HEK293T (cell line): ENCODE data around the gene SMIM24.

ENCODE experiments used
- CTCF ChIA-PET: fragments of 350-600 bp; formaldehyde crosslinking; extraction: SDS; loops from one replicate; lab custom pipeline; 2021; ENCODE audit warnings: antibody characterized with exemption, inconsistent platforms; lab: Yijun Ruan, JAX
- POLR2A ChIA-PET: fragments of 350-600 bp; formaldehyde crosslinking; extraction: SDS; loops from one replicate; lab custom pipeline; 2020; ENCODE audit warnings: antibody characterized with exemption, inconsistent platforms; lab: Yijun Ruan, JAX
- DNase-seq: peaks from one replicate; pipeline ENCODE4 v3.0.0; 2012; ENCODE audit warnings: mixed read lengths; ENCODE audit errors: extremely low spot score
- ARNT ChIP-seq: fragments of 450-650 bp; IDR thresholded peaks from 2 replicates; pipeline ENCODE4 v1.6.1; 2017; ENCODE audit warnings: mild to moderate bottlenecking
- BHLHE40 ChIP-seq: fragments of 450-650 bp; IDR thresholded peaks from 2 replicates; pipeline ENCODE4 v1.6.1; 2016; ENCODE audit warnings: mild to moderate bottlenecking, moderate library complexity, borderline replicate concordance
- CTBP1 ChIP-seq: fragments of 450-650 bp; IDR thresholded peaks from 2 replicates; pipeline ENCODE4 v1.6.1; 2016; ENCODE audit warnings: borderline replicate concordance
- ELF4 ChIP-seq: fragments of 450-650 bp; IDR thresholded peaks from 2 replicates; pipeline ENCODE4 v1.6.1; 2017; ENCODE audit warnings: antibody characterized with exemption
- FOXA1 ChIP-seq: fragments of 450-650 bp; IDR thresholded peaks from 2 replicates; pipeline ENCODE4 v1.6.1; 2016; ENCODE audit warnings: mild to moderate bottlenecking
- FOXK2 ChIP-seq: fragments of 450-650 bp; IDR thresholded peaks from 2 replicates; pipeline ENCODE4 v1.6.1; 2016; ENCODE audit warnings: mild to moderate bottlenecking
- FOXM1 ChIP-seq: fragments of 450-650 bp; IDR thresholded peaks from 2 replicates; pipeline ENCODE4 v1.6.1; 2017; ENCODE audit warnings: mild to moderate bottlenecking, borderline replicate concordance
- HDGF ChIP-seq: fragments of 450-650 bp; IDR thresholded peaks from 2 replicates; pipeline ENCODE4 v1.6.1; 2017; ENCODE audit warnings: antibody characterized with exemption, borderline replicate concordance
- L3MBTL2 ChIP-seq: fragments of 450-650 bp; conservative IDR thresholded peaks from 2 replicates; pipeline ENCODE4 v1.6.1; 2016; ENCODE audit warnings: mild to moderate bottlenecking
- LEF1 ChIP-seq: fragments of 450-650 bp; IDR thresholded peaks from 2 replicates; pipeline ENCODE4 v1.6.1; 2017; ENCODE audit warnings: mild to moderate bottlenecking, borderline replicate concordance
- NFRKB ChIP-seq: fragments of 450-650 bp; IDR thresholded peaks from 2 replicates; pipeline ENCODE4 v1.6.1; 2016; ENCODE audit warnings: mild to moderate bottlenecking, moderate library complexity
- SP1 ChIP-seq: fragments of 450-650 bp; IDR thresholded peaks from 2 replicates; pipeline ENCODE4 v1.6.1; 2017
- SUZ12 ChIP-seq: fragments of 450-650 bp; IDR thresholded peaks from 2 replicates; pipeline ENCODE4 v1.6.1; 2016; ENCODE audit warnings: mild to moderate bottlenecking
- TARDBP ChIP-seq: fragments of 450-650 bp; IDR thresholded peaks from 2 replicates; pipeline ENCODE4 v1.6.1; 2016
- ZNF384 ChIP-seq: fragments of 450-650 bp; IDR thresholded peaks from 2 replicates; pipeline ENCODE4 v1.6.1; 2016
- TF ChIP-seq, protein P1 (sequence below): fragments of 450-650 bp; IDR thresholded peaks from 2 replicates; pipeline ENCODE4 v1.6.1; 2016

The SMIM24 gene

DNA sequence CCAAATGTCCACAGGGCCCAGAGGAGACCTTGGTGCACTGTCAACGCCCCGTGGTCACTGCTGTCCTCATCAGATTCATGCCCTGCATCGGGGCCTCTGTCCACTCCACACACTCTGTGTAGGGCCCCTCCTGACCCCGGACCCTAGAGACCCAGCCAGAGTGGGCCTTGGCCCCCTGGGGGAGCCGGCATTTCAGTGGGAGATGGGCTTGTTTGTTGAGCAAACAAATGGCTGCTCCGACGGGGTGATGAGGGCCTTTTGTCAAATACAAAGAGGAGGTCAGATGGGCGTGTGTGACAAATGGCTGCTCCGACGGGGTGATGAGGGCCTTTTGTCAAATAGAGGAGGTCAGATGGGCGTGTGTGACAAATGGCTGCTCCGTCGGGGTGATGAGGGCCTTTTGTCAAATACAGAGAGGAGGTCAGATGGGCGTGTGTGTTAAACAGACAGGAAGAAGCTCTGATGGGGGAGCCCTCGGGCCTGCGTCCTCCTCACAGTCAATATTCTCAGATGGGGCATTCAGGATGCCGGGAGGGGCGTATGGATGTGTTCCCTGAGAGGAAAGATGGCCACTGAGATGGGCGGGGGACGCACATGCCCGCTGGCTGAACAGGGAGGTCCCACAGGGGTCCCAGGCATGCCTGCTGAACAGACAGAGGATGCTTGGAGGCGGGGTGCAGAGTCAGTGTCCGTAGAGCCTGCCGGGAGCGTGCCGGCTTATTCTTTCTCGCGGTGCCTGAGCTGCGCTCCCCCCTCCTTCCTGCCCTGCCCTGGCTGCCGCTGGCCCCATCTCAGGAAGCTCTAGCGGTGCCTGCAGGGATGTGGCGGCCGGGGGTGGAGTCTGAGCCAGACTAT, 36.3 kb downstream of the SMIM24 start:
- ChIA-PET POLR2A (no interaction called here), CTCF (no interaction called here)
- DNase-seq = no peak
- TF ChIP-seq SP1 (no peak), FOXM1 (no peak), ELF4 (no peak), FOXA1 (no peak), CTBP1 (no peak), BHLHE40 (no peak), L3MBTL2 (no peak), ARNT (no peak), HDGF (no peak), LEF1 (no peak), NFRKB (no peak), FOXK2 (no peak)
- TF ChIP-seq, protein P1, sequence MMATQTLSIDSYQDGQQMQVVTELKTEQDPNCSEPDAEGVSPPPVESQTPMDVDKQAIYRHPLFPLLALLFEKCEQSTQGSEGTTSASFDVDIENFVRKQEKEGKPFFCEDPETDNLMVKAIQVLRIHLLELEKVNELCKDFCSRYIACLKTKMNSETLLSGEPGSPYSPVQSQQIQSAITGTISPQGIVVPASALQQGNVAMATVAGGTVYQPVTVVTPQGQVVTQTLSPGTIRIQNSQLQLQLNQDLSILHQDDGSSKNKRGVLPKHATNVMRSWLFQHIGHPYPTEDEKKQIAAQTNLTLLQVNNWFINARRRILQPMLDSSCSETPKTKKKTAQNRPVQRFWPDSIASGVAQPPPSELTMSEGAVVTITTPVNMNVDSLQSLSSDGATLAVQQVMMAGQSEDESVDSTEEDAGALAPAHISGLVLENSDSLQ = no peak

DNA sequence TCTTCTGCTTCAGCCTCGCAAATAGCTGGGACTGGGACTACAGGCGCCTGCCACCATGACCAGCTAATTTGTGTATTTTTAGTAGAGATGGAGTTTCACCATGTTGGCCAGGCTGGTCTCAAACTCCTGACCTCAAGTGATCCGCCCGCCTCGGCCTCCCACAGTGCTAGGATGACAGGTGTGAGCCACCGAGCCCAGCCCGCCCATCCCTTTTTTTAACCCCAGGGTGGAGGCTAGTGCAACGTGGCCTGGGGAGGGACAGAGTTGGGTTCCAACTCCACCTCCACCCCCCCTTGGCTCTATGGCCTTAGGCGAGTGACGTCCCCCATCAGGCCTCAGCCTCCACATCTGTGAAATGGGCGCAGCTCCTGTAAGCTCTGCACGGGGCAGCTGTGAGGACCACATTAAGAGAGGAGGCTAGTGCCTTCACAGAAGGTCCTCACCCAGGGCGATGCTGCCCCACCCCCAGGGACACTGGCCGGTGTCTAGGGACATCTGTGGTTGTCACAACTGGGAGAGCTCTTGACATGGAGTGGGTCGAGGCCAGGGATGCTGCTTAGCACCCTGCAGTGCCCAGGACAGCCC, 37.7 kb downstream of the SMIM24 start:
- ChIA-PET CTCF (no interaction called here), POLR2A (no interaction called here)
- TF ChIP-seq FOXK2 (no peak), FOXM1 (no peak), NFRKB (no peak), ARNT (no peak), HDGF (no peak)
- no peak for DNase-seq

DNA sequence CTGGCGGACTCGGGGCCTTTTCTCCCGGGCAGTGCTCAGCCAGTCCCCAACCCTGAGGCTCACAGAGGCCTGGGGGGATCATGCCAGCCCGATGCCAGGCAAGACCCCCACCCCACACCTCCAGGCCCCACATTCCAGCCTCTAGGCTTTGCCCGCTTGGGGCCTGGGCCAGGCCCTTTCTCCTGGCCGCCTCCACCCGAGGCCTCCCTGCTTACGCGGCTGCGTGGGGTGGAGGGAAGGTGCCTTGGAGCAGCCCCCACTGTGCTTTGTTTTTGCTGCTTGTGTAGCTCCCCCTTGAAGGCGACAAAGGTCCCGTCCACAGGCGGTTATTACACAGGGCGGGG, 38.4 kb downstream of the SMIM24 start:
- ChIA-PET CTCF (no interaction called here), POLR2A (no interaction called here)
- DNase-seq = no peak
- TF ChIP-seq NFRKB (no peak), CTBP1 (no peak), L3MBTL2 (no peak), FOXK2 (no peak), FOXM1 (no peak), LEF1 (no peak), ELF4 (no peak), ARNT (no peak), SP1 (no peak), FOXA1 (no peak), TARDBP (no peak), BHLHE40 (no peak), ZNF384 (no peak), SUZ12 (no peak), HDGF (no peak)
- TF ChIP-seq, protein P1 = no peak

DNA sequence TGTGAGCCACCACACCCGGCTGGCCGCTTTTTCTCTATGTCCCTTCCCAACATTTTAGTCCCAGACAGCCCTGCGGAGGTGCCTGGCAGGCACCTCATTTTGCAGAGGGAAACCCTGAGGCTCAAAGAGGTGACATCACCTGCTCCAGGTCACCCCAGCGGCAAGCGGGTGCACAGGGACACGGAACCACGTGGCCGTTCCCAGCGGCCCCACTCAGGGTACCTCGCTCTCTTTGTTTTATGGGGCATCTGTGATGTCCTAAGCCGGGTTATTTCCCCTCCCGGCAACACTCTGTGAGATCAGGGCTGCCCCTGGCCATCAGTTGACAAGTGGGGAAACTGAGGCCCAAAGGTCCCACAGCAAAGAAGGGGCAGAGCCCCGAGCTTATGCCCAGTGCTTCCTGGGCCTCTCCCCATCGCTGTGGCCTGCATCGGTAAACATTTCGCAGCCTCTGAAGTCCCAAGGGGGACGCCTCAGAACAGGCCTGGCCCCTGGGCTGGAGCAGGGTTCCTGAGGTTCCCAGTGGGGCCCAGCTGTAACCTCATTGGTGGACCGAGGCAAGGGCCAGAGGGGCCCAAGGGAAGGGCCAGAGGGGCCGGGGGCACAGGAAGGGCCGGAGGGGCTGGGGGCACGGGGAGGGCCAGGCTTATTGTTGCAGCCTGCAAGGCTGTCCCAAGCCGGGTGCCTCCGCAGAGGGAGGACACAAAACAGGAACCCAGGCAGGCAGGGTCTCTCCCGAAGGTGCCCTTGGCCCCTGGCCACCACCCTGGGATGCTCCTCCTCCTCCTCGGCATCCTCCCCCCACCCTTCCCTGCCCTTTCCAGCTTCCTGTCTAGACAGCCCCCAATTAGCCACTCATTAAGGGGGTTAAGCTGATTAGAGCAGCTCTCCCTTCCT, 39.0 kb downstream of the SMIM24 start:
- CTCF ChIA-PET = no interaction called here

DNA sequence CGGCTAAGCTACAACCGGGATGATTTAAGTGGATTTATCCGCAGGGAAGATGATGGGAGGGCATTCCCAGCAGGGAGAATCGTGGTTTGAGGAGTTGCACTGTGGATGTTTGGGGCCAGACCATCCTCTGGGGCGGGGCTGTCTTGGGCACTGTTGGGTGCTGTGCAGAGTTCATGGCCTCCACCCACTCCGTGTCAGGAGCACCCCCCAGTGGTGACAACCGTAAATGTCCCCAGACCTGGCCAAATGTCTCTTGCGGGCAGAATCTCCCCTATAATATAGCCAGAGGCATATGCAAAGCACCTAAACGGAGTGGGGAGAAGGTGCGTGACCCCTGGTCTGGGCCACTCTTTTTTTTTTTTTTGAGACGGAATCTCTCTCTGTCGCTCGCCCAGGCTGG, 40.2 kb downstream of the SMIM24 start:
- ChIA-PET CTCF (interaction anchor here (0.7 kb wide), 1 partner anchor 100 kb away, joined by 4 read pairs; no protein-coding TSS in a partner anchor), POLR2A (no interaction called here)
- TF ChIP-seq ARNT (no peak), FOXK2 (no peak), BHLHE40 (no peak), SUZ12 (no peak), ZNF384 (no peak), SP1 (no peak), HDGF (no peak), FOXM1 (no peak), TARDBP (no peak), FOXA1 (no peak), L3MBTL2 (no peak), ELF4 (no peak), CTBP1 (no peak), NFRKB (no peak), LEF1 (no peak)
- TF ChIP-seq, protein P1 = no peak
- DNase-seq = peak; percentile 57

More for the DNA sequence above, 39.0 kb downstream of the SMIM24 start:
- POLR2A ChIA-PET = no interaction called here
- TF ChIP-seq, protein P1 = no peak
- TF ChIP-seq TARDBP = no peak
- TF ChIP-seq ELF4 = no peak
- no peak for TF ChIP-seq LEF1
- TF ChIP-seq NFRKB = no peak
- no peak for TF ChIP-seq FOXA1
- no peak for TF ChIP-seq ARNT
- TF ChIP-seq SP1 = no peak
- TF ChIP-seq L3MBTL2 = no peak
- no peak for TF ChIP-seq CTBP1
- TF ChIP-seq ZNF384 = no peak
- no peak for TF ChIP-seq FOXK2
- no peak for TF ChIP-seq BHLHE40
- no peak for TF ChIP-seq SUZ12
- DNase-seq = no peak
